Endometrial microvascular endothelial cells (primary cell): ENCODE data around the gene NHERF1. TPM values are rescaled to one million over a fixed set of nuclear protein-coding genes. Genes with fewer than 3 reads are reported as not detected.

Source experiments
- in situ Hi-C: cut with HindIII; loops from 2 replicates; pipeline ENCODE4 v1.10.0; 2017; ENCODE audit warnings: low sequenced_read_pairs, low pct_unique_long_range_greater_than_20kb; ENCODE audit errors: inconsistent ontology term
- total RNA-seq: library from RNA; depleted of rRNA; stranded (reverse); fragments of >200 nt; gene quantifications from one replicate; pipeline ENCODE4 v1.2.3, GENCODE V29; 2015; ENCODE audit errors: inconsistent ontology term

Gene NHERF1
- total RNA-seq, 1 donor from 2014 or later = 23.1 TPM

GRCh38 chr17:74744714-74745547 lies 3.5 kb upstream of the NHERF1 start:
- in situ Hi-C loops = no loop called here

GRCh38 chr17:74745548-74746177 lies 2.8 kb upstream of the NHERF1 start:
- in situ Hi-C loops = no loop called here

- in situ Hi-C loops = no loop called here
Observed at GRCh38 chr17:74746376-74746775, 2.1 kb upstream of the NHERF1 start.

- in situ Hi-C loops = no loop called here
Observed at GRCh38 chr17:74746922-74747321, 1.5 kb upstream of the NHERF1 start.

- in situ Hi-C loops = no loop called here
Observed at GRCh38 chr17:74748279-74748528, 224 bp upstream of the NHERF1 start.

- in situ Hi-C loops = no loop called here
Observed at GRCh38 chr17:74749279-74750038, 1.0 kb downstream of the NHERF1 start.

- in situ Hi-C loops = no loop called here
Observed at GRCh38 chr17:74750039-74750326, 1.6 kb downstream of the NHERF1 start.

- in situ Hi-C loops = no loop called here
Observed at GRCh38 chr17:74750327-74751069, 2.1 kb downstream of the NHERF1 start.

- in situ Hi-C loops = no loop called here
Observed at GRCh38 chr17:74752415-74752814, 4.0 kb downstream of the NHERF1 start.

- in situ Hi-C loops = no loop called here
Observed at GRCh38 chr17:74752822-74753401, 4.5 kb downstream of the NHERF1 start.

- in situ Hi-C loops = no loop called here
Observed at GRCh38 chr17:74754832-74755231, 6.4 kb downstream of the NHERF1 start.

- in situ Hi-C loops = no loop called here
Observed at GRCh38 chr17:74755533-74755932, 7.1 kb downstream of the NHERF1 start.

GRCh38 chr17:74756891-74757290 lies 8.5 kb downstream of the NHERF1 start:
- in situ Hi-C loops = no loop called here

GRCh38 chr17:74757502-74757901 lies 9.1 kb downstream of the NHERF1 start:
- in situ Hi-C loops = no loop called here

GRCh38 chr17:74757931-74758847 lies 9.8 kb downstream of the NHERF1 start:
- in situ Hi-C loops = no loop called here

- in situ Hi-C loops = no loop called here
Observed at GRCh38 chr17:74758848-74759168, 10.4 kb downstream of the NHERF1 start.

- in situ Hi-C loops = no loop called here
Observed at GRCh38 chr17:74759243-74759801, 10.9 kb downstream of the NHERF1 start.

- in situ Hi-C loops = no loop called here
Observed at GRCh38 chr17:74759941-74760340, 11.5 kb downstream of the NHERF1 start.
